Measurements from ENCODE around the gene SF1.

The SF1 gene

DNA sequence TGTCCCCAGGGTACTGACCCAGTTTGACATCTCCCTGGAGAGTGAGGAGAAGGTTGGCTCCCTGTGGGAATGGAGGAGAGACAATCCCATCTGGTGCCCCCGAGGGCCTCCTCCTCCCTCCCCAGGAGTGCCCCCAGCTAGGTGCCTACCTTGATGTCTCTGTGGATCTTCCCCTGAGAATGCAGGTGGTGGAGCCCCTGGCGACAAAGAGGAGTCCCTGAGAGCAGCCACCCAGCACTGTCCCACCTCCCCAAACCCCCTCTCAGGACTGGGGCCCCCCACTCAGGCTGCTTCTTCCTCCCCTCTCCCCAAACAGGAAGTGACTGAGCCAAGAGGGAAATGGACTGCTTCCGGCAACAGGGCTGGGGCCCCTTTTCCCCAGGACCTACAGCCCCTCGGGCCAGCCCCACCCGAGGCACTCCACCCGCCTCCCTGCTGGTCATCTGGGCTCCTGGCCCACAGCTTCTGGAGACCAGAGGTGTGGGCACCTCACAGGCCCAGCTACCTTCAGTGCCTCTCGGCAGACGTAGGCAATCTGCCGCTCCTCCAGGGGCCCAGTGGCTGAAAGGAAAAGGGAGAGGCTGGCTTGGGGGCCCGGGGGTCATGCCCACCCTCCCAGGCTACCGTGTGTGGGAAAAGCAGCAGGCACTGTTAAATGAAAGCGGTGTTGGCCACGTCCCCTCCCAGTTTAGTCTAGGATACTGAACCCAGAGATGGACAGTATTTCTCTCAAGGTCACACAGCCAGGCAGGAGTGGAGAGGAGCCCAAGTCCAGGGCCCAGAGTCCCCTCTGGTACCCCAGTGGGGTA lies 23.4 kb upstream of the SF1 start:
- DNase-seq (ENCODE audit: low read depth): no peak

DNA sequence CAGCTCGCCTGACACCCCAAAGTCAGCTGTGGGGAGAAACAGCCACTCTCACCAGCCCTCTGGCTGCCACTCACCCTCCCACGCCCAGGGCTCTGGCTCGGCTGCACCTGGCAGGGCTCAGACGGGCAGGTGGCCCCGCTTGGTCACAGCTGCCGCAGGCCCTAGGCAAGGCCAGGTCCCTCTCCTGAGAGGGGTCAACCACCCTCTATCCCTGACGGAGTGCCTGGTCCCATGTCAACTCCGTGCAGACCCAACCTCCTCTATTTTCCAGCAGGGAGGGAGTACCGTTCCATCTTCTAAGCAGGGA lies 22.8 kb upstream of the SF1 start:
- no peak for DNase-seq (ENCODE audit: low read depth)

DNA sequence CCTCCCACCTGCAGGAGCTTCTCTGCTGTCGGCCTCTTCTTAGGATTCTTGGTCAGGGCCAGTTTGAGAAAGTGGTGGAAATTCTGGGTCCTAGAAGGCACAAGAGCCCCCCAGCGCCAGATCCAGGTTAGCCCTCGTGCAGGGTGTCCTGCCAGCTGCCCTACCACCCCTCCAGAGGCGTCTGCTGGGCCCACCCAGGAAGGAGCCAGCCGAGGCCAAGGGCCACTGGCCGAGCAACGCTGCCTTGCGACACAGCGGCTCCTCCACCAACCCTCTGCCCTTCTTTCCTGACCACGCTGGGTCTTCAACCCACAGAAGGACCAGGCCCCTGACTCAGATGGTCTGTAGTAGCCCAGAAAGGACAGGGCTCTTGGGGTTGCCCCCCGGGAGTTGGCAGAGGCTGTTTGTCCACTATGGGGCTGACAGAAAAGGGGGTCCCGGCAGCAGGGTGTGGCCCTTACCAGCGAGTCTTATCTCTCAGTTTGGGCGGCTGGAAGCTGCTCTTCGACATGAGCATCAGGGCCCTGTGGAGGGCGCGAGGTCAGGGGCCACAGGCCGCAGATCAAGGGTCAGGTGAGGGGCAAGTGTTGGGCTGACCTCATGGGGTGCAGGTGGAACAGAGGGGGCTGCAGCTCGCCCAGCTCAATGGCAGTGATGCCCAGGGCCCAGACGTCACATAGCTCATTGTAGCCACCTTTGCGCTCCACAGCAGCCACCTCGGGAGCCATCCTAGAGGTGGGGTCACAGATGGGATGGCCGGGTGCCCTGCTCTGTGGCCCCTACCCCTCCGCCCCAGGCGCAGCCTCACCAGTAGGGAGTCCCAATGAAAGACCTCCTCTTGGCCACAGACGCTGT lies 22.2 kb upstream of the SF1 start:
- no peak for DNase-seq (ENCODE audit: low read depth)

DNA sequence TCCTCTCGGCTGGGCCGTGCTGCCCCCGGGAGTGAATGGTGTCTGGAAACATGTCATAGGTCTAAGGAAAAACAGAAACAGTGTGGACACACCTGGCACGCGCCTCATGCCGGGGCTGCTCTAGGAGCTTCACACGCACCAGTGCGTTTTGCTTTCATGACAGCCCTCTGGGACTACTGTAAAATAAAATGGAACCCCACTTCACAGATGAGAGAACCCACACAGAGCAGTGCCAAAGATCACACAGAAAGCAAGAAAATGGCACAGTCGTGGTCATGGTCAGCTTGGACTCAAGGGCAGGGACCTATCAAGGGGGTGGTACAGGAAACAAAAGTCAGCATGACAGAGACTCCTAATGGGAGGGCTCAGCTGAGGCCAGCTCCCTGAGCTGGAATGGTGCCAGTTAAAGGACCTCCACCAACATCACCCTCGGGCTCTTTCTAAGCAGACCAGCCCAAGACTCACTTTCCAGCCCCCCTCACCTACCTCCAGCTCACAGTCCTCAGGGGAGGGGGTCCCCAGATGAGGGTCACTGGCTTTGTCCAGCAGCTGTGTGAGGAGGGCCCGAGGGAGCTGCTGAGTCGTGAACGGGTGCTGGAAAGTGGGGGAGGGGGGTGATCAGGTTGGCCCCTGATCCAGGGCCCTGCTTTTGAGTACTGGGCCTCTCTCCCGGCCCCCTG lies 21.4 kb upstream of the SF1 start:
- no peak for DNase-seq (ENCODE audit: low read depth)

DNA sequence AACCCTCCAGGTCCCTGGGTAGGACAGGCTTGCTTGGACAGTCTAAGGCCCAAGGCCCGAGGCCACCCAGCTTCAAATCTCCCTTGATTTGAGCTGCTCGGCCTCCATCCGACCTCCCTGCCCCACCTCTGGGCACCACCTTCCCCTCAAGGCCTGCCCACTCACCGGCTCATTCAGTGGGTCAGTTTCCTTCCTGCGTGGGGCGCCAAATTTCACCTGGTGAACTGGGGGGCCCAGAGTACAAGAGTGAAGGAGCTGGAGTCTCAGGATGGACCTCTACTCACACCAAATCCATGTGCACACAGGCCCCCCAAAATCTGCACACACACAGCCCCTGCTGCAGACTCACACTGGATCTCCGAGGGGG lies 20.9 kb upstream of the SF1 start:
- no peak for DNase-seq (ENCODE audit: low read depth)

DNA sequence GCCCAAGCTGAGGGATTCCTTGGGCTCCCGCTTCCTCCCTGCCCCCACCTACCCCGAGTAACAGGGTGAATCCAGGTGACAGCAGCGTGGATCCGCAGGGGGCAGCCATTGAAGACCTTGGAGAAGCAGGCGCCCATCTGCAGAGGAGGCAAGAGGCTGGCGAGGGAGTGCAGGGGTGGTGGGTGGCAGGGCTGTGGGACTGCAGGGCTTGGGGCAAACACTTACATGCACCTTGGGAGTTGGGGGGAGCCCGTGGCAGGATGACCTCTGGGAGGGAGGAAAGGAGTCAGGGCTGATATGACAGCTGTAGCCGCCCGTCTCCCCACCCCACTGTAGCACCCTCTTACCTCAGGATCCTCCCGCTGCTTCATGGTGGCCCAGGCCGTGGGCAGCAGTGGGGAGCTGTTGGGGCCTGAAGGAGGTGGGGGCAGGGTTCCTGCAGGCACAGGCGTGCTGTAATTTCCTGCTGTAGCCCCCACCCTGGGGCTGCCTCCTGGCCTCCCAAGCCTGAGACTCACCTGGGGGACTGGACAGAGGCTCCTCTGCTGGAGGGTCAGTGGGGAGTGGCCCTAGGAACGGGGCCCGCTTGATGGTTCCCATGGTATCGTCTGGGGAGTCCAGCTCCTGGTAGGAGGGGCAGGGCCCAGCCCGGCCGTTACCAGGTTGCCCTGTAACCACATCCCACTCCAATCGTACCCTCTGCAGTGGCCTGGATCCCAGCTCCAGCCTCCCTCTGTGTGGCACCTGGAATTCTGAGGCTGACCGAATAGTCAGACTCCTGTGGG lies 18.6 kb upstream of the SF1 start:
- no peak for DNase-seq (ENCODE audit: low read depth)

DNA sequence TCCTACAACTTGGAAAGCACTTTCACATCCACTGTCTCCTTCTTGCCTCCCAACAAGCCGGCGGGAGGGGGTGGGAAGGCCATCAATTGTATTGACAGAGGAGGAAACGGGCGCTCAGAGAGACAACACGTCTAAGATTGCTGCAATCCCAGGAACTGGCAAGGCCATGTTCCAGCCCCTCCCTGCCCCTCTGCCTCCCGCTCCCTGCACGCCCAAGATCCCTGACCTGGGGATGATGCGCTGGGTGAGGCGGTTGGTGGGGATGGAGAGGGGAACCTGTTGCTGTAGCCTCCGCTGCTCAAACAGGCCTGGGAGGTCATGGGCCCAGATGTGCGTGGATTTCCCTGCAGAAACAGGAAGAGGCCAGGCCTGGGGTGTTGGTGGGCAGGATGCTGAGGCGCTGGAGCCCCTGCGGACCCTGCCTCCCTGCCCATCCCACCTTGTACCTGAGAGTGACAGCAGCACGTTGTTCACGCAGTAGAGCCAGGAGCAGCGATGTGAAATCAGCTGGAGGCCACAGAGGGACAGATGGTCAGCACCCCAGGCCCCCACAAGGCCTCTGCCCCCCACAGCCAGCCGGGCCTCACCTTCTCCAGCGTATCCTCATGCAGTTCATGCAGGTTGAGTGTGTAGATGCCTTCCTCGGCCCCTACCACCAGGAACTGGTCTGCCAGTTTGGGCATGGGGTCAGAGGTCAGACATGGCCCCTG lies 17.9 kb upstream of the SF1 start:
- DNase-seq (ENCODE audit: low read depth): no peak

DNA sequence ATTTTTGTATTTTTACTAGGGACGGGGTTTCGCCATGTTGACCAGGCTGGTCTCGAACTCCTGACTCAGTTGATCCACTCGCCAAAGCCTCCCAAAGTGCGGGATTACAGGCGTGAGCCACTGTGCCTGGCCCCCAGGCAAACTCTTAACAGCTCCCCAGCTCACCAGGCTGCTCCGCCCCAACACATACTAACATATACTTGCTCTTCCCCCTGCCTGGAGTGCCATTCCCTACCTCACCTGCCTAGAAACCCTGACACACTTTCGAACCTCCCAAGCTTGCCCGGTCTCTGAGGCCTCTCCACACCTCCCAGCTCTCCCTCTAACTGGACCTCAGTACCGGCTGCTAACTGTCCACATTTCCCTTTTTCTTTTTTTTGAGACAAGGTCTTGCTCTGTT lies 16.2 kb upstream of the SF1 start:
- no peak for DNase-seq (ENCODE audit: low read depth)

DNA sequence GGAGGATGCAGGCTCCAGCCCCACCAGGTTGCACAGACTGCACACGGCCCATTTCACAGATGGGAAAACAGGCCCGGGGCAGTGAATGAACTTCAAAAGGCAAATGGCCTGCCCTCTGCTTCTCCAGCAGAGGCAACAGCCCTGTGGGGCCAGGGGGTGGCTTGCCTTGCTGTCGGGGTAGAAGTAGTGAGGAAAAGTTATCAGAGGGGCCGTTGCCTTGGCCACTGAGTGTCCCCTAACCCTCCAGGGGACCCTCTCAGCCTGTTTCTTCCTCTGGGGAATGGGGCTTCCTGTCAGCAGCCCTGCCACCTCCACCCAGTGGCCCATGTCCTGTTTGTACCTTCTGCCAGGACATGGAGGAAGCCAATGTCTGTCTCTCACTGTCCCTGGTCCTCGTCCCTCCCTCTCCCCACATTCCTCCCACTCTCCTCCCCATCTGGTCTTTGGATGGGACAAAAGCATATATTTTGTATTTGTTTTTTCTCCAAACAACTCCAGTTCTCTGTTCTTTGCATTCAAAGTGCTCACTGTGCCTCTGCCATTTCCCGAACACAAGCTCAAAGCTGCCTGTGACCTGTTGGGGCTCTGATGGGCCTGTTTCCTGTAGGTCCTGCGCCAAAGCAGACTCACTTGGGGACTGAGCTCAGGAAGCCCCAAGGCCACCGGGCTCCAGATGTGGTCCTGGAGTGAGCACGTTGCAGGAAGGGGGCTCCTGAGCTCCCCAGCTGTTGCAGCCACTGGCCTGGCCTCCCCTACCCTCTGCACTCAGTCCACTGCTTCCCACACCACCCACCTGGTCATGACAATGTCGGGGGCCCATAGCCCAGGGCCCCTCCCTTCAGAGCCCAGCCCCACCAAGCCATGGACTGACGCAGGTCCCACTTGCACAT lies 15.2 kb upstream of the SF1 start:
- DNase-seq (ENCODE audit: low read depth): no peak

DNA sequence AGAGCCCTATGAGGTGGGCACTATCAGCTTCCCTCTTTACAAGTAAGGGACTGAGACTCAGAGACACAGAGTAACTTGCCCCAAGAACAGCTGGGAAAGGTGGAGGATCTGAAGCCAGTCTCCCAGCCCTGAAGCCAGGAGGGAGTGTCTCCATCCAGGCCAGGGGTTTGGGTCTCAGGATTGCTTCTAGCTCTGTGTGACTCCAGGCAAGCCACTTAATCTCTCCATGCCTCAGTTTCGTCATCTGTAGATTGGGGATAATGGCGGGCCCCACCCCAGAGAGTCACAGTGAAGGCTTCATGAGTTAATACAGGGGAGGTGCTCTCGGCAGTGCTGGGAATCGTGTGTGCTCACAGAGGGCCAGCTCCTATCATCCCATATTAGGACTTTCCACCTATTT lies 14.1 kb upstream of the SF1 start:
- no peak for DNase-seq (ENCODE audit: low read depth)

DNA sequence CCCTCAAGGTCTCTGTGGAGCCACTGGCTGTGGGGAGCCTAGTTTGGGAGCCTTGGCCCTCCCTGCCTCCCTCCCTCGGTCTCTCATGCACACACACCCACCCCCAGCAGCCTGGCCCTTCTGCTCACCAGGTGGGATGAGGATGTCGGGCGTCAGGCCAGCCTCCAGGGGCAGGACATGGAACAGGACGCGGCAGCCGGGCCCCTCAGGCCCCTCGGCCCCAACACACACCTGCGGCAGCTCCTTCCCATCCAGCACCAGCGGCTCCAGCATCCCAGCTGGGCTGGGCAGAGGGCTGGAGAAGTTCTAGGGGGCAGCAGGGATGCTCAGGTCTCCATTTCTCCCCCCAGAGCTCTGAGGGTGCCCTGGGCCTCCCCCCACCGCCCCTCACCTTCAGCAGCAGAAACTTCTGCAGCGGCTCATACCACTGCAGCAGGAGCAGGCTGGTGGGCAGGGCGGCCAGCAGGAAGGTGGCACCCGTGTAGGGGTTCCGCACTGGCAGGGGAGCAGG lies 13.5 kb upstream of the SF1 start:
- DNase-seq (ENCODE audit: low read depth): no peak

DNA sequence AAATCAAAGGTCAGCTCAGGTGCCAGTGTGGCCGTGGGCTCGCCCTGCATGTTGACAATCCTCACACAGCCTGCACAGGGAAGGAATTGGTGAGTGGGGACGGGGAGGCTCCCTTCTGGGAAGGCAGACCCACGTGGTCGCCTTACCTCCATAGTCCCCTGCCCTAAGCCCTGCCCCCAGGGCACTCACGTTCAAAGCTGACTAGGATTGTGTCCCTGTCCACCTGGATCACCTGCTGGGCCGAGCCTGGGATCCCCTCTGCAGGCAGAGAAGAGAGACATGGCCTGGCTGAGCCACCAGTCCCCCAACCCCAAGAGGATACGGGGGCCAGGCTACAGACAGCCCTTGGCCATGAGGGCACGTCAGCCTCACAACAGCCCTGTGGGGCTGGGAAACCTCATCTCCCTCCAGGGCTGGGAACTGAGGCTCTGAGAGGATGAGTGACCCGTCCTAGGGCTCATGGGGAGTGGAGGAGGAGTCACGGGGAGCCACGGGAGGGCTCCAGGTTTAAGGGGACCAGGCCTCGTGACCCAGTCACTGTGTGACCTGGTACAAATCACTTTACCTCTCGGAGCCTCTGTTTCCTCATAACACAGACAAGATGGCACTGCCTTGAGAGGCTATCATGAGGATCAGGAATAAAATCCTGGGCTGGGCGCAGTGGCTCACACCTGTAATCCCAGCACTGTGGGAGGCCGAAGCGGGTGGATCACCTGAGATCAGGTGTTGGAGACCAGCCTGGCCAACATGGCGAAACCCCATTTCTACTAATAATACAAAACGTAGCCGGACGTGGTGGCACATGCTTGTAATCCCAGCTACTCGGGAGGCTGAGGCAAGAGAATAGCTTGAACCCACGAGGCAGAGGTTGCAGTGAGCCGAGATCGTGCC lies 12.1 kb upstream of the SF1 start:
- no peak for DNase-seq (ENCODE audit: low read depth)

DNA sequence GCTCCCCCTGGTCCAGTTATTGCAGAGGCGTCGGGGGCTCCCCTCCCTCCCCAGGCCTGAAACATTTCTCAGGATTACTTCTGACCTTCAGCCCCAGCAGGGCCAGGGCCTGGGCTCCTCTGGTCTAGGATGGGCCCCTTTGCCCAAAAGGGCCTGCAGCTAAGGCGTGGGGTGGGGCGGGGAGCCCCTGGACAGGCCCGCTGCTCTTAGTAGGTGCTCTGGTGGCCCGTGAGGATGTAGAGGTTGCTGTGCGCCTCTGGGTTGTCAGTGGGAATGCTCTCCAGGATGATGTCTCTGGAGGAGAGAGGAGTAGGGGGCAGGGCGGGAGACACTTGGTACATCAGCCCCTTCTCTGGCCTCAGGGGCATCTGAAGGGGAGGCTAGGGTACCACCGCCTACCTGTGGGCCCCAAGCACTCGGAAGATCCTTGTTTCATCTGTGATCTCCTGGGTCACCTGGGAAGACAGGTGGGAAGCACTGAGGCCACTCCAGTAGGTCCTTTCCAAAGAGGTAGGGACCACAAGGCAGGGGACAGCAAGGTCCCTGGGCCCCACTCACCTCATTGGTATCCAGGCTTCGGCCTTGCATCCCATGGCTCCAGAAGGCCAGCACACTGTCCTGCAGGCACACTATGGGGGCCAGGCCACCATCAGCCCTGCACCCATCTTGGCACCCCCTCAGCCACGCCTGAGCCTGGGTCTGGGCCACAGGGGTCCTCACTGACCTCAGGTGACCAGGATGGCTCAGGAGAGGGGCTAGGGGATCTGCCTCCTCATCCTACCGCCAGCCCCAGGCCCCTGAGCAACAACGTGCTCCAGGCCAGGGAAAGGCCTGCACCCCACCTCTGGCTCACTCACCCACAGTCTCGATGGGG lies 11.2 kb upstream of the SF1 start:
- DNase-seq (ENCODE audit: low read depth): no peak

DNA sequence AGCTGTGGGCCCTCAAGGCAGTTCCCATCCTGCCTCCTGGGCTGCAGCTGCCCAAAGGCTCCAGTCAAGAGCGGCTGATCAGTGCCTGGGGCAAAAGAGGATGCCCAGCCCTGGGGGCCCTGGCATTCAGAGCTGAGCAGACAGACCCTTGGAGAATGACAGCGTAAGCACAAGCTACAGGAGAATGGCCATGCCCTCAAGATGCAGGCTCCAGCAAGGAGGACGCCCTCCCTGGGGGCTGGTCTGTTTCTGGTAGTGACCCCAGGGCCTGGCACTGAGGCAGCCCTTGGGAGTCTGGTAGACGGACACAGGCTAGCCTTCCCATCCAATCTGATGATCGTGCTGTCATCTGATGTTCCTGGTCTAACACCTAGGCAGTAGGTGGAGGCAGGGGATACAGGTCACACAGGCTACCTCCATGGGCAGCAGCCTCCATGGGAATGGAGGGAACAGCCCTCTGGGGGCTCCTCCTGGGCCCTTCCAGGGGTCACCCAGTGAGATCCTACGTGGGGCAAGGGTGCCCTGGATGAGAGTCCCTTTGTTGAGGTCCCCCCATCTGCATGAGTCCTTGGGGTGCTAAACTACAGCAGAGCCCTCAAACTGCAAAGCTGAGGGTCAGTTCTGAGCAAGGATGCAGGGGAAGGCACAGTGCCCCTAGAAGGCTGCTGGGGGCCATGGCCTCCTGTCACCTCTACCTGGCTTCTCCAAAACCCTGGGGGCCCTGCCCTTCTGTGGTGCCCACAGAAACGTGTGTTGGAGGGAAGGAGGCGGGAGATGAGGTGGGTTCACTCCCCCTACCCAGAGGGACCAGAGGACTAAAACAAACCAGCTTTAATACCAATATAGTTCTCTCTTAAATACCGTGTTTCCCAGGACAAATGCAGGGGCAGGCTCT lies 10.2 kb upstream of the SF1 start:
- DNase-seq (ENCODE audit: low read depth): no peak

DNA sequence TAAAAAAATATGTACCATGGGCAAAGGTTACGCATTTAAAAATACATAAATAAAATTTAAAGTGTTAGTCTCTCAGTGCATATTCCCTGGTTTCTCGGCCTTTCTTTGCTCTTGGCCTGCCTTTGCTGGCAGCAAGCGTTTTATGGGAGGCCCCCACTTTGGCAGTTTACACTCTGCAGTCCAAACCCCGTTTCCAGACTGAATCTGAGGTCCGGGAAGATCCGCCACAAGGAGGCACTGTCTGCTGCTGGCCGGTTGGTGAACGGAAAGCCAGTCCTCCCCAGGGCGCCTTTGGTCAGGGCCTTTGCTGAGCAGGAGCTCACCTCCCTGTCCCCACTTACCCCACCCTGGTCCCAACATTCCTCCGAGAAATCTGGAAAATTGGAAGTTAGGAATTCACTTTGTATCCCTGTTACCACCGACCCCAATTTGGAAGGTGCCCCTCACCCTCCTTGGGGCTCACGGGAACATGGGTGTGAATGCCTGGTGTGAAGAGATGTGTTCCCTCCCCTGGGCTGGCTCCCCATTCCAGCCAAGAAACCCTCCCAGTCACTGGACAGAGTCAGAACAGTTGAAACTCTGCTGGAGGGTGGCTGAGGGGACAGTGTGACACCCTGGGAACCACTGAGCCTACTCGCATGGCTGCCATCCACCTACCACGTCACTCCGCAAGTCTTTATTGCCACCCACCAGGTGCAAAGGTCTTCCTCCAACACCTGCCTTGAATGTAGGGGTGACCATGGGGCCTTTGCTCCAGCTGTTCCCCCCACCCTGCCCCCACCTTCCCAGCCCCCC lies 9.4 kb upstream of the SF1 start:
- peak; percentile 37 for DNase-seq (ENCODE audit: low read depth)

DNA sequence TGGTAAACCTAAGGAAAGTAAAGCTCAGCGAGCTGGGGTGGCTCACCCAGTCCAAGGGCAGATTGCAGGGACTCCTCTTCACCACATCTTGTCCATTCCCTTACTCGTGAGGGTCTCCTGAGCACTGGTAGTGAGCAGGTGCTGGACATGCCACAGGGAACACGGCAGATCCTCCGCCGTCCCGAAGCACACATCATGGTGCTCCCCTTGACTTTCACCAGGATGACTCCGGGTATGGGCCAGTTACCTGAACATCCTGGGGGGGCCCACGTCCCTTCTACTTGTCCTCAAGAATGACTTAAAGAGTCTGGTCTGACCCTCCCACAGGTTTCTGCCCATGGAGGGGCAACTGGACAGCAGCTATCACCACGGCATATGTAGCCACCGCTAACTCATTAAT lies 8.0 kb upstream of the SF1 start:
- DNase-seq (ENCODE audit: low read depth): no peak
